Fibroblast of pulmonary artery (primary cell): ENCODE measurements around the gene PRKCH.
A peak's percentile ranks its signal among the peaks of the same experiment; 100 is the strongest.

ENCODE experiments used
- DNase-seq: peaks from one replicate; pipeline ENCODE4 v3.0.0-alpha.2; 2010; ENCODE audit warnings: low read depth
- H3K4me3 ChIP-seq: replicated peaks from 2 replicates; pipeline ENCODE4 v1.5.1; 2011; ENCODE audit warnings: low read depth, mild to moderate bottlenecking, control low read depth, low read length, moderate library complexity
- TF ChIP-seq, protein P1 (sequence below): IDR thresholded peaks from 2 replicates; pipeline ENCODE4 v1.5.1; 2011; ENCODE audit warnings: mild to moderate bottlenecking, control low read depth, low read length, inconsistent platforms; ENCODE audit errors: missing control alignments

The PRKCH gene

DNA sequence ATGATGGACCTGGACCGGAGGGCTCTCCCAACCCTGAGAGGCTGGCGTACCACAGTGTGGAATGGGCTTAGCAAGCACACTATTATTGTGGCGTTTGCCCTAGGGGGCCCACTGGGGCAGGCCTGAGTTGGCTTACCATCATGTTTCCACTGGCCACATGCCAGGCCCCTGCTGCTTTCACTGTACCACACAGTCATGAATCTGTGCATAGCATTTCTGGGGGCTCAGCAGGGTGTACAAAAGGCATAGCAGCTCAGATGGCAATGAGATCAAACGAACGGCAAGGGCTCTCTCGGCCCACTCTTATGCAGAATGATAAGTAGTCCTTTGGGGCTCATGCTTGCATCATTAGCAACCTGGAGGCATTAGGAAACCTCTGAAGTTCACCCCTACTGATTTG lies 236.9 kb downstream of the PRKCH start:
- TF ChIP-seq, protein P1, sequence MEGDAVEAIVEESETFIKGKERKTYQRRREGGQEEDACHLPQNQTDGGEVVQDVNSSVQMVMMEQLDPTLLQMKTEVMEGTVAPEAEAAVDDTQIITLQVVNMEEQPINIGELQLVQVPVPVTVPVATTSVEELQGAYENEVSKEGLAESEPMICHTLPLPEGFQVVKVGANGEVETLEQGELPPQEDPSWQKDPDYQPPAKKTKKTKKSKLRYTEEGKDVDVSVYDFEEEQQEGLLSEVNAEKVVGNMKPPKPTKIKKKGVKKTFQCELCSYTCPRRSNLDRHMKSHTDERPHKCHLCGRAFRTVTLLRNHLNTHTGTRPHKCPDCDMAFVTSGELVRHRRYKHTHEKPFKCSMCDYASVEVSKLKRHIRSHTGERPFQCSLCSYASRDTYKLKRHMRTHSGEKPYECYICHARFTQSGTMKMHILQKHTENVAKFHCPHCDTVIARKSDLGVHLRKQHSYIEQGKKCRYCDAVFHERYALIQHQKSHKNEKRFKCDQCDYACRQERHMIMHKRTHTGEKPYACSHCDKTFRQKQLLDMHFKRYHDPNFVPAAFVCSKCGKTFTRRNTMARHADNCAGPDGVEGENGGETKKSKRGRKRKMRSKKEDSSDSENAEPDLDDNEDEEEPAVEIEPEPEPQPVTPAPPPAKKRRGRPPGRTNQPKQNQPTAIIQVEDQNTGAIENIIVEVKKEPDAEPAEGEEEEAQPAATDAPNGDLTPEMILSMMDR = no peak
- H3K4me3 ChIP-seq = no peak overlapping the region
- DNase-seq = no peak

DNA sequence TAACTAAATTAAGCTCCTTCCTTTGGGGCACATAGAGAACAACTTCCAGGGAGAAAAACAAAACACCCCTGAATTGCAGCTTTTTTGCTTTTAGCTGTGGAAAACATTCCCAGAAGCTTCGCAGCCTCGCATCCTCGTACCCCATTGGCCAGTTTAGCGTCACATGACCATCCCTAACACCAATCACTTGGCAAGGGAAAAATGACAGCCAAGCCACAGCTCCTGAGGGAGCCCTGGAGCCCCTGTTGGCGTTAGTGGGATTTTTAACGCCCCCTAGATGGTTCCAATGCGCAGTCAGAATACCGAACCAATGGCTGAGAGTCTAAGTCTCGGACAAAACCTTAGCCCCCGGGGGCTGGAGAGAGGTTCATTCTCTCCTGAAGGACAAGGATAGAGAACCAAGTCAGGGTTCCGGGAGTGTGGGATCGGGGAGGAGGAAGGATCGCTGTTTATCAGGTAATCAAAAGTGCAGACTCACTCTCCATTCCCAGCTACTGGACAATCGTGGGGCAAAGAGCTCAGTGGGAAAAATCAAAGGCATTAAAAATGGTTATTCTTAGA lies 238.3 kb downstream of the PRKCH start:
- DNase-seq = no peak
- TF ChIP-seq, protein P1 = no peak

DNA sequence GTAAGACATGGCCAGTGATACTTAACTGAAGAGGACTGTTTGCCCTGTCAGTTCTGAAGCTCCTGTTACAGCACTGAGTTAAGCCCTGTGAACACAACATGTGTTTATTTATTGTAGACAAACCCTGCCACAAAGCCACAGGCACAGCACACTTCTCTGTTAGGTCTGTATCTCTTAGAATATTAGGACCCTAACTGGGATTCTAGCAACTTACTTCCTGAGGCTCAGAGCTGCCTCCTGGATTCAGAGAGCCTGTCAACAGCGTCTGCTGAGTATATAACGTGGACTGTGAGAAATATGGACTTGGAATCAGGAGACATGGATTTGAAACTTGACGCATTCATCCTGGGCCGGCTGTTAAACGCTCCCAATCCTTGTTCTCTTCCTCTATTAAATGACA lies 238.9 kb downstream of the PRKCH start:
- TF ChIP-seq, protein P1 = no peak
- peak; percentile 54 for DNase-seq
- no peak overlapping the region for H3K4me3 ChIP-seq

More for the DNA sequence above, 238.3 kb downstream of the PRKCH start:
- H3K4me3 ChIP-seq = no peak overlapping the region

DNA sequence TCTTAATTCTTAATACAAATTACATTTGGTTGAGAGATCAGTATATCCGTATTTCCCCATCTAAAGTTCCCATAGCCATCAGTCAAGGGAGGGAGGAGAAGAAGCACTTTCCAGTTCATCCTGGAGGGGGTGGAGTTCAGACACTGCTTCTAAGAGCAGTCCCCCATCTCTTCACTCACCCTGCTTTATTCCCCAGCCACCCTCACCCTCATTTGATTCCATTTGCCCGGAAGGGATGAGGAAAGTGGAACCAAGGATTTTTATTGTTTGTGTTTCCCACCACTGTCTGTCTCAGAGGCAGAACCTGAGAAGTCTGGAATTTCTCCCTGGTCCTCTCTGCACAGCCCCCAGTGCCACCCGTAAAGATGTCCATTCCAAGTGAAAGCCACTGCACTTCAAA lies 239.7 kb downstream of the PRKCH start:
- peak; percentile 85 for DNase-seq
- no peak overlapping the region for H3K4me3 ChIP-seq
- TF ChIP-seq, protein P1 = peak; percentile 45

DNA sequence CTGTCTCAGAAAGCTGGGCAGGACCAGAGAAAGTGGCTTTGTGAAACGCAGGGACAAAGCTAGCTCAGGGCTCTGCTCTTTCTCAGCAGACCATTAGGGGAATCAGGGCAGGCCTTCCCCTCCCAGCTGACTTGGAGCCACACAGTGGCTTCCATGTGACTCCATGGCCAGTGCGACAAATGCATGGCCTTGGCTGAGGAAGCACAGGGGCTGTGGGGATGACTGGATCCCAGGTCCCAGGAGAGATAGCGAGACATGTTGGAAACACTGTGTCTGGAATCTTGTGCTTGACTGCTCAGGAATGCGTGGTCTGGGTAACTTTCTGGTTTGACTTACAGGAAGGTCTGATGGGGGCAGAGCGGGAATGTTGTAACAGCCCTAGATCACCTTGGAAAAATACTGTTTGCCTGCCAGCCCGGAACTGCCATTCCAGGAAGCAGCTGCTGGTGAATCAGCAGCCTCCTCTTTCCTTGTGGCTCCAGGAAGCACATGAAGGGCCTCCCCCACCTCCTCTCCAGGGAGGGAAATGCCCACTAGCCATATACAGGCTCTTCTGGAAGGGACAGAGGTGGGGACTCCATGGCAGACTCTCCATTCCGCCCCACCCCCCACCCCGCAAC lies 240.4 kb downstream of the PRKCH start:
- DNase-seq = peak; percentile 100
- H3K4me3 ChIP-seq = no peak overlapping the region
- TF ChIP-seq, protein P1 = no peak

DNA sequence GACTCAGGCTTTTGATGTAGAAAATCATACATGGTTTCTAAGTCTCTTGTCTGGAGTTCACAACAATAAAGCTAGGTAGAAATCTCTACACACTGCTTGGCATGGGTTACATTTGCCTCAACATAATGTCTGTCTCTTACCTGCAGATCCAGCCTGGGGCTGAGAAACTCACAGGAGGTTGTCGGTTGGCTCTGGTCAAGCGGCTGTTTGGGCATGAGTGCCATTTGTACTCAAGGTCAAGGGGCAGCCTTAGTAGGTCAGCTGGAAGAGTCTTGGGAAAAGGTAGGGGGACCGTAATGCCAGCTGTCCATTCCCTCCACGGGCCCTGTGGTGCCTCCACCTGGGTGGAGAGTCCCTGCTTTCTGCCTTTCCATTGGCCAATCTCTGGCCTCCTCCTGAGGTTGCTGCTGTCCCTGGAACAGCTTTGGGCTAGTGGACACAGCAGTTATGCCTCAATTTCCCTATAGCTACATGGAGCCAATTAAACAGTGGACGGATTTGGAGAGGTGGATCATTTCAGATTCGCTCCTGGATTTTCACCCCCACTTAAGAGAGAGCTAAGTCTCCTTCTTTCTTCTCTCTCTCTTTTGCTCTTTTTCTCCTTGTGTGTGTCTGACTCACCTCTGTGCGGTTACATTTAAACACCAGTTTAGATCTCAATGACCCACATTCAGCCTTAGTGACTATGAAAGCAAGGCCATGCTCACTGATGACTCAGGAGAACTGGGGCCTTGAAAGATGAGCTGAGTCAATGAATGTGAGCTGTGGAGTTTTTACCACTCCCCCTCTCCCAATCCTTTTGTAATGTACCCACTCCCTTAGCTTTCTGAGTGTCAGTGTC lies 241.2 kb downstream of the PRKCH start:
- DNase-seq = peak; percentile 98
- no peak overlapping the region for H3K4me3 ChIP-seq
- TF ChIP-seq, protein P1 = no peak

- TF ChIP-seq, protein P1 = no peak
- DNase-seq = no peak
- no peak overlapping the region for H3K4me3 ChIP-seq
These were observed 241.8 kb downstream of the PRKCH start for GRCh38 chr14:61563162-61563511.
